Renal pelvis (tissue), 4 donors: ENCODE results near the gene IZUMO4. TPM values are rescaled to one million over a fixed set of nuclear protein-coding genes. Genes with fewer than 3 reads are reported as not detected.
A peak's percentile ranks its signal among the peaks of the same experiment; 100 is the strongest.

ENCODE experiments used
- DNase-seq: peaks from one replicate; pipeline ENCODE4 v3.0.0-alpha.2; 2013
- polyA plus RNA-seq, 3 donors: library from polyadenylated mRNA; unstranded; fragments of 120-200 nt; gene quantifications; one replicate each; pipeline ENCODE4 v1.2.1, GENCODE V29; 2013; ENCODE audit not compliant: insufficient read length in 3 of 3

The IZUMO4 gene
- polyA plus RNA-seq, 3 donors, result 6.4 to 8.9 (median 7.5) TPM

DNA sequence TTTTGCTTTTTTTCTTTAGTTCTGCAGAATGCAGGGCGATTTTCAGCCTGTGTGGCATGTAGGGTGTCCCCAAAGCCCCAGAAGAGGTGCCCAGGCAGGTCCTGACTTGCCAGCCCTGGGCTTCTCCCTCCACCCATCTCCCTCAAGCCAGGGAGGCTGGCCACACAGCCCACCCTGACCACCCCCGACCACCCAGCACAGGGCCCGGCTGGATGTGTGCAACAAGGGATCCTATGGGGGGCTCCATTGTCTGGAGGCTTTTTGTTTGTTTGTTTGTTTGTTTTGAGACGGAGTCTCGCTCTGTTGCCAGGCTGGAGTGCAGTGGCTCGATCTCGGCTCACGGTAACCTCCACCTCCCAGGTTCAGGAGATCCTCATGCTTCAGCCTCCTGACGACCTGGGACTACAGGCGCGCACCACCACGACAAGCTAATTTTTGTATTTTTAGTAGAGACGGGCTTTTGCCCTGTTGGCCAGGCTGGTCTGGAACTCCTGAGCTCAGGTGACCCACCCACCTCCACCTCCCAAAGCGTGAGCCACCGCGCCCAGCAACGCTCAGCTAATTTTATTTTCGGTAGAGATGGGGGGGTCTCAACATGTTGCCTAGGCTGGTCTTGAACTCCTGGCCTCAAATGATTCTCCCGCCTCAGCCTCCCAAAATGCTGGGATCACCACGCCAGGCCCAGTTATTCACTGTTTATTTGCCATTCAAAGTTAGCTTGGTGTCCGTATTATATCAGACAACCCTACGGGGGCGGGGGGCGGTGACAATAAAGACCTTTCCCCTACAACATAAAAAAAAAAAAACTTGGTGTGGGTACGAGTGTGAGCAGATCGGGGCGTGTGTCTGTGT is 37.9 kb upstream of the IZUMO4 start:
- no peak for DNase-seq

GRCh38 chr19:2059422-2060201 is 37.1 kb upstream of the IZUMO4 start:
- peak; percentile 66 for DNase-seq

DNA sequence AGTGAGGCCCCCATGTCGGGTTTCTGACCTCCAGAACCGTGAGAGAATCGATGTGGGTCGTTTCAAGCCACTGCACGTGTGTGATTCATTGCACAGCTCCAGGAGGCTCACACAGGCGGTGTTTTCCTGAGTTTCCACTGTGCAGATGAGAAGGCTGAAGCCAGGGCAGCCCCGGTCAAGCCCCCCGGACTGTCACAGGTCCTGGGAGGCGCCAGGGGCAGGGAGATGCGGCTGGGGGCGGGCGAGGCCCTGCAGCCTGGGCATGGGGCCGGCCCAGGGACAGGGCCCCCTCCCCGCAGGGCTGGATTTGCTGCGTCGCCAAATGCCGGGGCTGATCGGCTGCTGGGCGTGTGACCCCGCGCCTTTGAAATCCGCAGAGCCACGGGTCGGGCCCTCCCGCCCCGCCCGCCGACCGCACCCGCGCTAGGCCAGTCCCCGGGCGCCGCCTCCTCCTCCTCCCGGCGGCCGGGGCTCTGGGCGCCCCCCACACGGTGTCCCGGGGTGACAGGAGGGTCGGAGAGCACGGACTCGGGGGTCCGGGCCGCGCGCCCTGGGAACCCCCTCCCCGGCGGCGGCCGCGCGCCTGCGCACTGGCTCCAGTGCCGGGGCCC is 35.7 kb upstream of the IZUMO4 start:
- peak; percentile 60 for DNase-seq

DNA sequence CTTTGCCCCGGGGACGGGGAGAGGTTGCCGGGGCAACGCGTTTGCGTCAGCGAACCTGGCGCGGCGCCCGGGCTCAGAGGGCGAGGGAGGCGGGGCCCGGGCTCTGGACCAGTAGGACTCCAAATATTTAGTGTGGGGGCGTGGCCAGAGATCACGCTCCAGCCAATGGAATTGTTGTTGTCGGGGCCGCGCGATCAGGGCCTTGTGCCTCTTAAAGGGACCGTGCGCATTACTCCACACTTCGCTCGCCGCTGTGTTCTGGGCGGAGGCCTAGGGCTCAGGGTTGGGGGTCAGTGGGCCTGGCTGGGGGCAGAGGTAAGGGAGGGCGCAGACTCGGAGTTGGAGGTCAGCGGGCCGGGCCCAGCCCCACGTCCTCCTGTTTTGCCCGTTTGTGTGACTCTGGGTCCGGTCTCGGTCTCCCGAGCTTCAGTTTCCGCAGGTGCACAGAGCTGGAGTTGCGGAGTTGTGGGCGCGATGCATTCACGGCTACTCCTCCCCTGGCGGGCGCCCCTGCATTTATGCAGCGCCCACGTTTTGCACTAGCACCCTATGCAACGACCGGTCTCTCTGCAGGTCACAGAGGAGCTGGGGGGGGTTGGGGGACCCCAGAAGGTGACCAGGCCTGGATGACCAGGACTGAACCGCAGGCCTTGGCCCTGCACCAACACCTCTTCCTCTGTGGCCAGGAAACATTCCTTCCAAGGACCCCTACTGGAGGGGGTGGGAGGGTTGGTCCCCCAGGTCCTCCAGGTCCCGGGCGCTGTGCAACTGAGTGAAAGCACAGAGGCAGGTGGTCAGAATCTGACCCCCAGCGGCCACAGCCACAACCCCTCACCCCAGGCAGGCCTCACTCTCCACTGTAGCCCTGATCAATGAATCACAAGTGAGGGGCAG is 35.0 kb upstream of the IZUMO4 start:
- peak; percentile 99 for DNase-seq

DNA sequence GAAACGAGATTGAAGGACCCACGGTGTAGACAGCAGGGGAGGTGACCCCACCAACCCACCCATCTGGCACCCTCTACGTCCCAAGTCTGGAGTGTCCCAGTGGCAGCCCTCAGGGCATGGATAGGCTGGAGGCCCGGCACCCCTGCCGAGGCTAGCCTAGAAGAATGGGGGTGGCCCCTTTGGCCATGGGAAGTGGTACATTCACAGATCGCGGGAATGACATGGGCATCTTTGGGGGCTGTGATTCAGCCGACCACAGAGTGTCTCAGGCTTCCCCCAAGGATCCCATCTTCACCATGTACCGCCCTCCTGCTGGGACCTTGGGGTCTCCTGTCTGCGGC is 34.4 kb upstream of the IZUMO4 start:
- no peak for DNase-seq

- no peak for DNase-seq
Measured at GRCh38 chr19:2062770-2063169, 33.9 kb upstream of the IZUMO4 start.

DNA sequence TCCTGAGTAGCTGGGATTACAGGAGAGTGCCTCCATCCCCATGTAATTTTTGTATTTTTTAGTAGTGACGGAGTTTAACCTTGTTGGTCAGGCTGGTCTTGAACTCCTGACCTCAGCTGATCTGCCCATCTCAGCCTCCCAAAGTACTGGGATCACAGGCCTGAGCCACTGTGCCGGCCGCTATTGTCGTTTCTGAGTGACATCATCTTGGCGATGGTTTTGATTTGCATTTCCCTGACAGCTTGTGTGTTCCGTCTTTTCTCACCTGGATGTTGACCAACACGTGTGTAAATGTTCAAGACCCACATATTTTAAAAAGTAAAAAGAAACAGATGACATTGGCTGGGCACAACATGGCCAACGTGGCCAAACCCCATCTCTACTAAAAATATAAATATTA is 32.9 kb upstream of the IZUMO4 start:
- DNase-seq, result no peak

- DNase-seq, result no peak
Measured at GRCh38 chr19:2064395-2064787, 32.3 kb upstream of the IZUMO4 start.

- DNase-seq, result no peak
Measured at GRCh38 chr19:2064788-2065524, 31.8 kb upstream of the IZUMO4 start.

GRCh38 chr19:2070436-2070827 is 26.3 kb upstream of the IZUMO4 start:
- no peak for DNase-seq

GRCh38 chr19:2070986-2071673 is 25.6 kb upstream of the IZUMO4 start:
- no peak for DNase-seq

DNA sequence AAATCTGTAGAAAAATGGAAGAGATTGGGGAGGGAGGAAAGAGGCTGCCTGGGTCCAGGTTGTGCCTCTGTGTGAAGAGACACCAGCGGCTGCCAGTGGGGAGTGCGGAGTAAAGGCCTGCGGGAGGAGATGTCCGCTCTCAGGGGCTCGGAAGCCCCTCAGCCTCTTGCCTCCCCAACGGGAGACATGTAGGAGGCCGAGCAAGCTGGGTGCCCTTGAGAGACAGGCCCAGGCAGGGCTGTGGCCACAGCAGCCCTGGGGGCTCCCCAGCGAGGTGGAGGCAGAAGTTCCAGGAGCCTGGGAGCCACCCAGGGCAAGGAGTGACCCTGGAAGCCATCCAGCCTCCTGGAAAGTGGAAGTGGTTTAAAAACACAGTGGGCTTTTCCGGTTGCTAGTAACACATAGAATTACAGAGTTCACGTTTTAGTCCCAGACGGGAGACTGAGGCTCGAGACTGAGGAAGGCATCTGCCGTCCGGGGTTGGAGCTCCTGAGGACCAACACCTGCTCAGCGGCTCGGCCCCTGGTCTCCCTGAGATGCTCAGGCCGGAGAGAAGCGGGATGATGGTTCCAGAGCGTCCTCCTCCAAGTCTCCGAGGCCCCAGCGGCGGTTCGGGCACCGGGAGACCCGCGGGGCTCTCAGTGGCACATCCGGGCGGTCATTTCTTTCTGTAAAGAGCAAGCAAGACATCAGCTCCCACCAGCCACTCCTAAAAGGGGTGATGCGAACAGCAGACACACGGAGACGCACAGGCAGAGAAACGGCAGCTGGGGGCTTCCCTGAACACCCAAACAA is 23.8 kb upstream of the IZUMO4 start:
- no peak for DNase-seq

DNA sequence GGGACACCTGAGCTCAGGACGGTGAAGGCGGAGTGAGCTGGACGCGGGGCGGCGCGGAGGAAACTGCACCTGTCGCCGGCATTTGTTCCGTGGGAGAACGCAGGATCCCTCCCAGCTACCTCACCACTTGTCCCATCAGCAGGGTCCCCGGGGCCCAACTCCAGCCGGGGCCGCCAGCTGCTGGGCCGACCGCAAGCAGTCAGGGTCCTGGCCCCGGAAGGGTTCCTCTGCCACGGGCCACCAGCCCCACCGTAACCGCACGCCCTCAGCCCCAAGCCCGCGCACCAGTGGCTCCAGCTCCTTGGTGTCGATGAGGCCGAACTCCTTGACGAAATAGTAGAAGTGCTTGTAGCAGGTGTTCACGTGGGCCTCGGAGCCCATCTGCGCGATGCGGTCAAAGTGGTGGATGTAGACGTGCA is 20.2 kb upstream of the IZUMO4 start:
- DNase-seq, result no peak

- no peak for DNase-seq
Measured at GRCh38 chr19:2077398-2077797, 19.3 kb upstream of the IZUMO4 start.

DNA sequence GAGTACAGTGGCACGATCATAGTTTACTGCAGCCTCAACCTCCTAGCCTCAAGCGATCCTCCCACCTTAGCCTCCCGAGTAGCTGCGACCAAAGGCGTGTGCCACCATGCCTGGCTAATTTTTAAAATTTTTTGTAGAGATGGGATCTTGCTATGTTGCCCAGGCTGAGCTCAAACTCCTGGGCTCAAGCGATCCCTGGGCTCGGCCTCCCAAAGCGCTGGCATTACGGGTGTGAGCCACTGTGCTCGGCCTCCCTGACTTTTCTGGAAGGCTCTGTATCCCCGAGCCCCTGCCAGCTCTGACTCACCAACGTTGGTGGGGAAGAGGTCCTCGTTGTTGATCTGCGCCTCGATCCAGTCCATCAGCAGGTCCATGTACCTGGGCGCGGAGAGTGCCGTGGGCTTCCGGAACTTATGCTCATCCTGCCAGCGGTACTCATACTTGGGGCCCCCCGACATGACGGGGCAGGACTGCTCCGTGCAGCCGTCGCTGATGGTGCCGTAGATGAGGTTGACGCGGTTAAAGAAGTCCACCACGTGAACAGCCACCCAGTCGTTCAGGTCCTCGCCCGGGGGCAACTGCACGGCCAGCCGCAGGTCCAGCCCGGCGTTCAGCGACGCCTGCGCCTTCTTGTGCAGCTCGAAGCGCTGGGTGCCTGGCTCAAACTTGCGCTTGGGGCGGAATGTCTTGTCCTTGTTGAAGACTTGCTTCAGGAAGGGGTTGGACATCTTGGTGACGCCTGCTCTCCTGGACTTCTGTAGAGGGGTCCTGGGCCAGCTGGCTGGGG is 18.7 kb upstream of the IZUMO4 start:
- no peak for DNase-seq

GRCh38 chr19:2079076-2079864 is 17.4 kb upstream of the IZUMO4 start:
- DNase-seq, result no peak

- DNase-seq, result no peak
Measured at GRCh38 chr19:2079865-2080301, 16.8 kb upstream of the IZUMO4 start.
